SJSA1 (cell line): ENCODE results near the gene GIGYF2. TPM values are rescaled to one million over a fixed set of nuclear protein-coding genes. Genes with fewer than 3 reads are reported as not detected.
"Not testable (repeated sequence)": the region's sequence is repeated elsewhere in the genome, so short reads cannot be mapped to it uniquely, and the experiment has no call there.

Experiments used
- DNase-seq, 2 experiments: peaks; one replicate each; pipeline ENCODE4 v3.0.0-alpha.2; 2015 to 2020; ENCODE audit warnings: low spot score in 2 of 2, low read depth in 1 of 2
- H3K27ac ChIP-seq: fragments of 250-450 bp; sonication (Bioruptor Pico); 2 replicates; pipeline ENCODE4 v1.5.1; 2020; ENCODE audit warnings: mild to moderate bottlenecking, moderate library complexity
- H3K27me3 ChIP-seq: fragments of 250-450 bp; sonication (Bioruptor Pico); replicated peaks from 2 replicates; pipeline ENCODE4 v1.5.1; 2020; ENCODE audit warnings: mild to moderate bottlenecking, moderate library complexity
- H3K36me3 ChIP-seq: fragments of 250-450 bp; sonication (Bioruptor Pico); 2 replicates; pipeline ENCODE4 v1.5.1; 2020; ENCODE audit warnings: mild to moderate bottlenecking
- H3K4me1 ChIP-seq: fragments of 250-450 bp; sonication (Bioruptor Pico); replicated peaks from 2 replicates; pipeline ENCODE4 v1.6.1; 2021; ENCODE audit warnings: mild to moderate bottlenecking
- H3K4me3 ChIP-seq: fragments of 250-450 bp; sonication (Bioruptor Pico); 2 replicates; pipeline ENCODE4 v1.5.1; 2020; ENCODE audit warnings: mild to moderate bottlenecking
- H3K9me3 ChIP-seq: fragments of 250-450 bp; sonication (Bioruptor Pico); replicated peaks from 2 replicates; pipeline ENCODE4 v1.5.1; 2020; ENCODE audit warnings: mild to moderate bottlenecking
- total RNA-seq: library from RNA; depleted of rRNA; stranded (reverse); fragments of >200 nt; shearing (Covaris generic); gene quantifications from 2 replicates; pipeline ENCODE4 v1.2.3, GENCODE V29; 2014

Gene GIGYF2
- total RNA-seq, 1 experiment from 2014 or later, result 51.0 TPM

GRCh38 chr2:232675381-232675780 is 21.8 kb upstream of the GIGYF2 start:
- Histone ChIP-seq H3K27me3 (no peaks in the 10 kb centered on the region), H3K27ac (no peak overlapping the region), H3K4me3 (no peak overlapping the region), H3K36me3 (no peaks in the 10 kb centered on the region), H3K9me3 (no peaks in the 10 kb centered on the region), H3K4me1 (peaks cover 7% of the 10 kb centered on the region; the same call in 1 of the 2 replicates)
- DNase-seq, result no peak

- Histone ChIP-seq H3K27ac (no peak overlapping the region), H3K4me3 (no peak overlapping the region), H3K9me3 (no peaks in the 10 kb centered on the region), H3K36me3 (no peaks in the 10 kb centered on the region), H3K4me1 (no peaks in the 10 kb centered on the region), H3K27me3 (no peaks in the 10 kb centered on the region)
- DNase-seq, result no peak
Measured at GRCh38 chr2:232680006-232680405, 17.1 kb upstream of the GIGYF2 start.

- DNase-seq, result no peak
- H3K4me3 ChIP-seq, result no peak overlapping the region
- no peaks in the 10 kb centered on the region for H3K4me1 ChIP-seq
- no peaks in the 10 kb centered on the region for H3K9me3 ChIP-seq
- no peak overlapping the region for H3K27ac ChIP-seq
- no peaks in the 10 kb centered on the region for H3K27me3 ChIP-seq
- no peaks in the 10 kb centered on the region for H3K36me3 ChIP-seq
Measured at GRCh38 chr2:232681527-232681926, 15.6 kb upstream of the GIGYF2 start.

DNA sequence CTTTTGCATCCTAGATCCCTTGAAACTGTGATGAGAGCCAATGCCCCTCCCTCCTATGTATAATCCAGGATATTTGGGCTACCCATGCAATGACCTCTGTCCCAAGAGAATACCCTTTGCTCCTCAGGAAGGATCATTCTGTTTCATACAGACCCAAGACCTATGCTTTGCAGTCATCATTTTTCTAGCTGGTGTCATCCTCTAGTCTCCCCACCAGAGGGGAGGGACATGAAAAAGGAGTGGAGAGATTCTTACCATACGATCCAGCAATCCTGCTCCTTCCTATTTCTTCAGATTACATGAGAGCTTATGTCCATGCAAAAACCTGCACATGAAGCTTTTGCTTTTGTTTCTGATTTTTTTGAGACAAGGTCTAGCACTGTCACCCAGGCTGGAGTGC is 13.8 kb upstream of the GIGYF2 start:
- Histone ChIP-seq H3K27ac (no peak overlapping the region), H3K4me3 (no peak overlapping the region), H3K4me1 (no peaks in the 10 kb centered on the region), H3K27me3 (no peaks in the 10 kb centered on the region), H3K36me3 (no peaks in the 10 kb centered on the region), H3K9me3 (no peaks in the 10 kb centered on the region)
- no peak for DNase-seq

DNA sequence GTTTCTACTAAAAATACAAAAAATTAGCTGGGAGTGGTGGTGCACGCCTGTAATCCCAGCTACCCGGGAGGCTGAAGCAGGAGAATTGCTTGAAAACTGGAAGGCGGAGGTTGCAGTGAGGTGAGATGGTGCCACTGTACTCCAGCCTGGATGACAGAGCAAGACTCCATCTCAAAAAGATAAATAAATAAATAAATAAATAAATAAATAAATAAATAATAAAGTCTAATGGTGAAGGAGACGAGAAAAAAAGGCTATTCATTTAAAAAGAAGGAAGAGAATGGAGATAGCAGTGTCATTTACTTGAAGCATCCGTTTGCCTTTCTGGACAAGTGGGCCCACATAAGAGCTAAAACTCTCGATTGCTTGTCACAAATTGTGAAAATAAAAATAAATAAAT is 11.7 kb upstream of the GIGYF2 start:
- not testable (repeated sequence) for DNase-seq, H3K9me3 ChIP-seq, H3K27me3 ChIP-seq

GRCh38 chr2:232687382-232688160 is 9.6 kb upstream of the GIGYF2 start:
- Histone ChIP-seq H3K27me3 (no peaks in the 10 kb centered on the region), H3K27ac (no peak overlapping the region), H3K4me1 (no peaks in the 10 kb centered on the region), H3K4me3 (no peak overlapping the region), H3K36me3 (no peaks in the 10 kb centered on the region), H3K9me3 (no peaks in the 10 kb centered on the region)
- DNase-seq, result no peak

More for the DNA sequence above, 11.7 kb upstream of the GIGYF2 start:
- not testable (repeated sequence) for H3K4me1 ChIP-seq, H3K4me3 ChIP-seq, H3K27ac ChIP-seq, H3K36me3 ChIP-seq

GRCh38 chr2:232688201-232688600 is 8.9 kb upstream of the GIGYF2 start:
- Histone ChIP-seq H3K27me3 (no peaks in the 10 kb centered on the region), H3K9me3 (no peaks in the 10 kb centered on the region), H3K4me1 (no peaks in the 10 kb centered on the region), H3K4me3 (no peak overlapping the region), H3K36me3 (no peaks in the 10 kb centered on the region), H3K27ac (no peak overlapping the region)
- no peak for DNase-seq

GRCh38 chr2:232689152-232689910 is 7.8 kb upstream of the GIGYF2 start:
- Histone ChIP-seq H3K27ac (no peak overlapping the region), H3K9me3 (no peaks in the 10 kb centered on the region), H3K27me3 (no peaks in the 10 kb centered on the region), H3K4me3 (no peak overlapping the region), H3K36me3 (no peaks in the 10 kb centered on the region), H3K4me1 (no peaks in the 10 kb centered on the region)
- no peak for DNase-seq

DNA sequence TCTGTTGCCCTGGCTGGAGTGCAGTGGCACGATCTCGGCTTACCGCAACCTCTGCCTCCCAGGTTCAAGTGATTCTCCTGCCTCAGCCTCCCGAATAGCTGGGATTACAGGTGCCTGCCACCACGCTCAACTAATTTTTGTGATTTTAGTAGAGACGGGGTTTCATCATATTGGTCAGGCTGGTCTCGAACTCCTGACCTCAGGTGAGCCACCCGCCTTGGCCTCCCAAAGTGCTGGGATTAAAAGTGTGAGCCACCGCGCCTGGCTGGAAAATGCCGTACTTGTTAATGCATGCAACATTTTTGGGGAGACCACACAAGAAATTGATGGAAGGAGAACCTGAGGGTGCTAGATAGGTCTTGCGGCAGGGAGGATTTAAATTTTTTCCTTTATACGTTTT is 6.0 kb upstream of the GIGYF2 start:
- not testable (repeated sequence) for H3K27me3 ChIP-seq, H3K4me1 ChIP-seq, H3K27ac ChIP-seq, H3K36me3 ChIP-seq, H3K4me3 ChIP-seq, H3K9me3 ChIP-seq
- peak in 1 of 2 experiments; percentile 5 for DNase-seq

DNA sequence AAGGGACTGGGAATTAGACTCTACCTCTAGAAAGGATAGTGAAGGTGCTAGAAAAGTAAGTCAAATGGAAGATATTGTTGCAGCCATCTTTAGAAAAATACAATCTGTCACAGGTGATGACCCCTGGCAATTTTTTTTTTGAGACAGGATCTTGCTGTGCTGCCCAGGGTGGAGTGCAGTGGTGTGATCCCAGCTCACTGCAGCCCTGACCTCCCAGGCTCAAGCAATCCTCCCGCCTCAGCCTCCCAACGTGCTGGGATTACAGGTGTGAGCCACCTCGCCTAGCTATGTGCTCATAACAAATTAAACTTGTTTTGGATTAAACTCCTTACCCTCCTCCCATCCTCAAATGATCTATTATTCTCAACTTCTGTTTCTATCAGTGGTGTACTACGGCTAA is 3.8 kb upstream of the GIGYF2 start:
- Histone ChIP-seq H3K9me3 (no peaks in the 10 kb centered on the region), H3K27me3 (no peaks in the 10 kb centered on the region), H3K4me3 (no peak overlapping the region), H3K27ac (no peak overlapping the region), H3K36me3 (peaks cover 6% of the 10 kb centered on the region), H3K4me1 (peaks cover 9% of the 10 kb centered on the region)
- DNase-seq, result peak in 1 of 2 experiments; percentile 10

DNA sequence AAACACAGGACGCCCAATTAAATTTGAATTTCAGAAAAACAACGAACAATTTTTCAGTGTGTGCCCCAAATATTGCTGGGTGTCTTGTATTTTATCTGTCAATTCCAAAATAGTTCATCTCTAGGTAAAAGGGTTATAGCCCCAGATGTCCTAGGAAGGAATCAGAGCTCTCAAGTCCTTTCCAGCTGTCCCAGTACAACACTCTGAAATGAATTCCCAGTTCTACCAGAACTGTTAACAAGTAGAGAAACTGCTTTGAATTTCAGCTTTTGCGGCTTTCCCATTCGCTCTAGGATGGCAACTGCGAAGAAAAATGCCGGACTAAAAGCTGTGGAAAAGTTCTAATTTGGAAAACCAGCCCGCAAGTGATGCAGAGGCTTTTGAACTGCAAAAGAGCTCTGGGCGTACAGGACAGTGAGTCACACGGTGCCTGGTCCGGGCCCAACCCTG is 497 bp upstream of the GIGYF2 start:
- Histone ChIP-seq H3K27ac (no peak overlapping the region), H3K27me3 (no peaks in the 10 kb centered on the region), H3K9me3 (no peaks in the 10 kb centered on the region), H3K4me1 (peaks cover 16% of the 10 kb centered on the region), H3K36me3 (peaks cover 19% of the 10 kb centered on the region), H3K4me3 (peak overlapping the region; percentile 90)
- no peak for DNase-seq

DNA sequence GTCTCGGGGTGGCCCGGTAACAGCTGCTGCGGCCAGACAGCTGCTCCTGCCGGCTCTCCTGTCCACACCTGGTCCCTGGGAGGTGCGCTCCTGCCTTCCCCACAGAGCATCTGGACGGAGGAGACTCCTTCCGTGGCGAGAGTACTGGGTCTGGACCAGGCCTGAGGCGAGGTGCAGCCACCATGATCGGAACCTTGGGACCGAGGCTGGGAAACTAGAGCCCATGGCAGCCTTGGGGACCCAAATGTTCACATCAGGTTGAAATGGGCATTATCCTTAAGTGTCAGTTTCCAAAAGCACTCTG is 628 bp downstream of the GIGYF2 start:
- Histone ChIP-seq H3K4me3 (peak overlapping the region; percentile 90), H3K36me3 (peaks cover 24% of the 10 kb centered on the region), H3K27me3 (no peaks in the 10 kb centered on the region), H3K4me1 (peaks cover 16% of the 10 kb centered on the region), H3K9me3 (no peaks in the 10 kb centered on the region), H3K27ac (peak overlapping the region; percentile 34)
- no peak for DNase-seq

DNA sequence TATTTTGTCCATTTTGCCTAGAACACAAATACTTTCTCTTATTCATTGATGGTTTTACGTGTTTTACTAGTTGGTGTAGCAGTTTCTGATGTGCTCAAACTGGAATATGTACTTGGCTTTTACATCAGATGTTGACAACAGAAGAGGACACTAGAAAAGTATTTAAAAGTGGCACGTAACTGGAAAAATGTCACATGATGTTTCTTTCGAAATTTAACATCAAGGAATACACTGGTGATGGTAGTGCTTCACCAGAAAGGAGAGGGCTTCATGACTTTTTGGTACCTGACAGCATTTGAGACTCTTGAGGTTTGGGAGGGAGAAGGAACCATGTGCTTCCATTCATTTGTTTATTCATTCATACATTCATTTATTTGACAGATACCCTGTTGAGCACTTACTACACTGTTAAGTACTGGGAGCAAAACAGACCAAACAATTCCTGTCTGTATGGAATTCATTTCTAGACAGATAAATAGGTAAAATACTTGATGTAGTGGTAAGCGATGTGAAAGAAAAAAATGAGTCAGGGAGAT is 1.5 kb downstream of the GIGYF2 start:
- Histone ChIP-seq H3K4me3 (peak overlapping the region; percentile 90), H3K4me1 (peaks cover 16% of the 10 kb centered on the region), H3K27me3 (no peaks in the 10 kb centered on the region), H3K9me3 (no peaks in the 10 kb centered on the region), H3K36me3 (peaks cover 28% of the 10 kb centered on the region), H3K27ac (no peak overlapping the region)
- DNase-seq, result no peak

DNA sequence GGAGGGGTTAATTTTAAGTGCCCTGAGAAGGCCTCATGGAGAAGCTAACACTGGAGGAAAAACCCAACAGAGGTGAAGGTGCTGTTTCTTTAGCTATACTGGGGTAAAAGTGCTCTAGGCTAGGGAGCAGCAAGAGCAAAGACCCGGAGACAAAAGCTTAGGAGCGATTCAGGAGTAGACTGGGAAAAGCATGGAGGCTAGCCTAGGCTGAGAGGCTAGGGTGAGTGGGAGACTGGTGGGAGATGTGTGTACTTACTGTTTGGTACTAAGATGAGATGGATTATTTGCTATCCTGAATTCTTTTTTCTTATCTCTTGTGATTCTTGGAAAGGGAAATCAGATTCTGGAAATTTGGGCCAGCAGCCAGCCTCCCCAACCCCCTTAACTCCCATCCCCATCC is 2.0 kb downstream of the GIGYF2 start:
- Histone ChIP-seq H3K4me1 (peaks cover 16% of the 10 kb centered on the region), H3K4me3 (no peak overlapping the region), H3K27ac (no peak overlapping the region), H3K27me3 (no peaks in the 10 kb centered on the region), H3K36me3 (peaks cover 32% of the 10 kb centered on the region), H3K9me3 (no peaks in the 10 kb centered on the region)
- peak in 1 of 2 experiments; percentile 13 for DNase-seq
